Measurements from ENCODE around the gene FOSB. TPM values are rescaled to one million over a fixed set of nuclear protein-coding genes. Genes with fewer than 3 reads are reported as not detected.

The FOSB gene
- total and polyA plus RNA-seq, 9 of the 15 experiments (the other 6 are each of a cell fraction or from before 2014, with no cell fraction given) = 0.11 to 2.7 (median 0.73) TPM

DNA sequence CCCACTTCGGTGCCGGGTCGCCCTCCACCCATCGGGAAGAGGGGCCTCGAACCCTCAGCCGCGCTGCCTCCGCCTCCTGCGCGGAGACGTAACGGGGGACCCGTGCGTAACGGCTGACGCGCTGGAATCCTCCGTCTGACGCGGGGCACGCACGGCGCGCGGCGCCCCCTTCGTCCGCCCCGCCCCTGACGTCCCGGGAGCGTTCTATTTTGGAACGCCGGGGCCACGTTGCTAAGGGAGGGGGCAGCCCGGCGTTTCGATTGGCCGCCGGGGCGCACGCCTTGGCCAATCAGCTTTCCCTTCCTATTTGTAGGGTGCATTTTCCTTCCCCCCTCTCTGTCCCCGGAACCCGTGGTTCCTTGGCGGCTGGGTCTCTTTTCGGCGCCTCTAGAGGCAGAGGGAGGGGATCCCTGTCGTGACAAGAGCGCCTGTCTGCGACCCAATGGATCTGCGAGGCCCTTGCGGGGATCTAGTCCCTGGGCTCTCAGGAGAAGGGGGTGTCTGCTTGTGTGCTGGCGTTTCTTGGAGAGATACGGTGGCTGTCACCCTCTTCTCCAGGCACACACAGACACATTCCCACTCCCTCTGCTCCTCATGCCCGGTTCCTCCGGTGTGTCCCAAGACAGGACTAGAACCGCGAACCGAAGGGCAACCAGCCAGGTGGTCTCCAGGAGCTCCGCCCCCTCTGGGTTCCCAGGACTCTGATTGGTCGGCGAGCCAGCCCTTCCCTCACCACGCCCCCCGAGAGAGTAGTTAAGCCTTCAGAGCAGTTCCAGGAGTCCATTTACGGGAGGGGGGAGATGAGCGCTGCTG lies 1.5 kb downstream of the FOSB start (continued):
- no peak for TF ChIP-seq TRIM24 (IDR thresholded peaks at IDR 0.05)
- TF ChIP-seq ZBED1 (IDR thresholded peaks at IDR 0.05) = peak; percentile 98
- TF ChIP-seq NKRF (IDR thresholded peaks at IDR 0.05; ENCODE audit: borderline replicate concordance) = peak; percentile 87
- TF ChIP-seq, protein P1, sequence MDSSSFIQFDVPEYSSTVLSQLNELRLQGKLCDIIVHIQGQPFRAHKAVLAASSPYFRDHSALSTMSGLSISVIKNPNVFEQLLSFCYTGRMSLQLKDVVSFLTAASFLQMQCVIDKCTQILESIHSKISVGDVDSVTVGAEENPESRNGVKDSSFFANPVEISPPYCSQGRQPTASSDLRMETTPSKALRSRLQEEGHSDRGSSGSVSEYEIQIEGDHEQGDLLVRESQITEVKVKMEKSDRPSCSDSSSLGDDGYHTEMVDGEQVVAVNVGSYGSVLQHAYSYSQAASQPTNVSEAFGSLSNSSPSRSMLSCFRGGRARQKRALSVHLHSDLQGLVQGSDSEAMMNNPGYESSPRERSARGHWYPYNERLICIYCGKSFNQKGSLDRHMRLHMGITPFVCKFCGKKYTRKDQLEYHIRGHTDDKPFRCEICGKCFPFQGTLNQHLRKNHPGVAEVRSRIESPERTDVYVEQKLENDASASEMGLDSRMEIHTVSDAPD (CRISPR knock-in tag; IDR thresholded peaks at IDR 0.05) = no peak
- TF ChIP-seq, protein P2, sequence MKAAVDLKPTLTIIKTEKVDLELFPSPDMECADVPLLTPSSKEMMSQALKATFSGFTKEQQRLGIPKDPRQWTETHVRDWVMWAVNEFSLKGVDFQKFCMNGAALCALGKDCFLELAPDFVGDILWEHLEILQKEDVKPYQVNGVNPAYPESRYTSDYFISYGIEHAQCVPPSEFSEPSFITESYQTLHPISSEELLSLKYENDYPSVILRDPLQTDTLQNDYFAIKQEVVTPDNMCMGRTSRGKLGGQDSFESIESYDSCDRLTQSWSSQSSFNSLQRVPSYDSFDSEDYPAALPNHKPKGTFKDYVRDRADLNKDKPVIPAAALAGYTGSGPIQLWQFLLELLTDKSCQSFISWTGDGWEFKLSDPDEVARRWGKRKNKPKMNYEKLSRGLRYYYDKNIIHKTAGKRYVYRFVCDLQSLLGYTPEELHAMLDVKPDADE (conservative IDR thresholded peaks at IDR 0.05; ENCODE audit: control insufficient read depth, low read depth, low read length) = peak; percentile 44; the same call in 1 of the 2 replicates
- TF ChIP-seq HLTF (IDR thresholded peaks at IDR 0.05) = peak; percentile 39; the same call in 1 of the 2 replicates
- no peak for TF ChIP-seq BCL6 (CRISPR knock-in tag; IDR thresholded peaks at IDR 0.05)
- no peak for TF ChIP-seq REST (IDR thresholded peaks at IDR 0.05; ENCODE audit: borderline replicate concordance)
- TF ChIP-seq REST (CRISPR knock-in tag; IDR thresholded peaks at IDR 0.05; ENCODE audit: low read depth) = no peak; the same call in 1 of the 2 replicates
- TF ChIP-seq ZNF23 (CRISPR knock-in tag; IDR thresholded peaks at IDR 0.05) = no peak
- TF ChIP-seq, protein P3, sequence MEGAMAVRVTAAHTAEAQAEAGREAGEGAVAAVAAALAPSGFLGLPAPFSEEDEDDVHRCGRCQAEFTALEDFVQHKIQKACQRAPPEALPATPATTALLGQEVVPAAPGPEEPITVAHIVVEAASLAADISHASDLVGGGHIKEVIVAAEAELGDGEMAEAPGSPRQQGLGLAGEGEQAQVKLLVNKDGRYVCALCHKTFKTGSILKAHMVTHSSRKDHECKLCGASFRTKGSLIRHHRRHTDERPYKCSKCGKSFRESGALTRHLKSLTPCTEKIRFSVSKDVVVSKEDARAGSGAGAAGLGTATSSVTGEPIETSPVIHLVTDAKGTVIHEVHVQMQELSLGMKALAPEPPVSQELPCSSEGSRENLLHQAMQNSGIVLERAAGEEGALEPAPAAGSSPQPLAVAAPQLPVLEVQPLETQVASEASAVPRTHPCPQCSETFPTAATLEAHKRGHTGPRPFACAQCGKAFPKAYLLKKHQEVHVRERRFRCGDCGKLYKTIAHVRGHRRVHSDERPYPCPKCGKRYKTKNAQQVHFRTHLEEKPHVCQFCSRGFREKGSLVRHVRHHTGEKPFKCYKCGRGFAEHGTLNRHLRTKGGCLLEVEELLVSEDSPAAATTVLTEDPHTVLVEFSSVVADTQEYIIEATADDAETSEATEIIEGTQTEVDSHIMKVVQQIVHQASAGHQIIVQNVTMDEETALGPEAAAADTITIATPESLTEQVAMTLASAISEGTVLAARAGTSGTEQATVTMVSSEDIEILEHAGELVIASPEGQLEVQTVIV (CRISPR knock-in tag; IDR thresholded peaks at IDR 0.05; ENCODE audit: borderline replicate concordance) = no peak
- TF ChIP-seq SRSF3 (IDR thresholded peaks at IDR 0.05; ENCODE audit: insufficient read depth, low read length) = no peak
